NCI-H510A (cell line): ENCODE data around the gene HSBP1L1.

Source experiments
- DNase-seq: peaks from one replicate; lab custom pipeline; 2025; lab: John Stamatoyannopoulos, UW

The HSBP1L1 gene

GRCh38 chr18:79930020-79930642, 34.3 kb upstream of the HSBP1L1 start:
- no peak for DNase-seq

- DNase-seq: no peak
These were observed 33.0 kb upstream of the HSBP1L1 start for GRCh38 chr18:79931475-79931874.

GRCh38 chr18:79932907-79933306, 31.5 kb upstream of the HSBP1L1 start:
- no peak for DNase-seq

- DNase-seq: no peak
These were observed 30.7 kb upstream of the HSBP1L1 start for GRCh38 chr18:79933765-79934164.

- no peak for DNase-seq
These were observed 29.9 kb upstream of the HSBP1L1 start for GRCh38 chr18:79934311-79935097.

GRCh38 chr18:79935098-79935480, 29.4 kb upstream of the HSBP1L1 start:
- no peak for DNase-seq

- no peak for DNase-seq
These were observed 28.9 kb upstream of the HSBP1L1 start for GRCh38 chr18:79935499-79935898.

GRCh38 chr18:79935925-79936324, 28.5 kb upstream of the HSBP1L1 start:
- no peak for DNase-seq

GRCh38 chr18:79936641-79937040, 27.8 kb upstream of the HSBP1L1 start:
- DNase-seq: no peak

DNA sequence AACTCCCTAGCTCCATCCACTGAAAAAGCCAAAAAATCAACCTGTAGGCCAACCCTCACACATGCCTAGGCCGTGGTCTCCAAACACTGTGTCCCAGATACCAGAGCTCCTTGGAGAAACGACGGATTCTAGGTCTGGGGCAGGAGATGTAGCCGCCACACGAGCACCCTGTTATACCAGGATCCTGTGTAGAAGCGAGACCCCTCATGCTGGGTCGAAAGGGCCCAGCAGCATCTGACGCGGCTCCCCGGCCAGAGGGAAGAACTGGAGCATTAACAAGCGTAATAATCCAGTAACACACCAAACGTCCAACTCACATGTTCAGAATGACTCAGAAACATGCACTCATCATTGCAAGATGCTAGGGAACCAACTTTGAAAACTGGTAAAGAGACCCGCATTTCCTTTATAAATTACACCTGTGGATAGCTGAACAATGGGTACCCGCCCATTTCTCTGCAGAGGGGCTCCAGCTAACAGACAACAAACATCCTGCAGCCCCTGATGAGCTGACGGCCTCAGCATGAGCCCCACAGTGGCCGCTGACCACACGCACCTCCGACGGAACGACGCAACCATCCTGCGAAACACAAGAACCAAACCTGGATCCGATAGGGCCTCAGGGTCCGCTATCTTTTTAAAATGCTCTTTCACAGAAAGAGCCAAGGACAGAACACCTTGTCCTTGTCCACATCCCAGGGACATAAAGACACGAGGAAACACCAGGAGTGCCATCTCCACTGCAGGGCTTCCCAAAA, 27.2 kb upstream of the HSBP1L1 start:
- DNase-seq: no peak

GRCh38 chr18:79938196-79938595, 26.2 kb upstream of the HSBP1L1 start:
- no peak for DNase-seq

- no peak for DNase-seq
These were observed 25.3 kb upstream of the HSBP1L1 start for GRCh38 chr18:79939096-79939495.

- no peak for DNase-seq
These were observed 24.2 kb upstream of the HSBP1L1 start for GRCh38 chr18:79940126-79940813.

GRCh38 chr18:79940814-79941472, 23.5 kb upstream of the HSBP1L1 start:
- DNase-seq: no peak

- DNase-seq: no peak
These were observed 22.8 kb upstream of the HSBP1L1 start for GRCh38 chr18:79941473-79942119.

- no peak for DNase-seq
These were observed 22.2 kb upstream of the HSBP1L1 start for GRCh38 chr18:79942211-79942610.

DNA sequence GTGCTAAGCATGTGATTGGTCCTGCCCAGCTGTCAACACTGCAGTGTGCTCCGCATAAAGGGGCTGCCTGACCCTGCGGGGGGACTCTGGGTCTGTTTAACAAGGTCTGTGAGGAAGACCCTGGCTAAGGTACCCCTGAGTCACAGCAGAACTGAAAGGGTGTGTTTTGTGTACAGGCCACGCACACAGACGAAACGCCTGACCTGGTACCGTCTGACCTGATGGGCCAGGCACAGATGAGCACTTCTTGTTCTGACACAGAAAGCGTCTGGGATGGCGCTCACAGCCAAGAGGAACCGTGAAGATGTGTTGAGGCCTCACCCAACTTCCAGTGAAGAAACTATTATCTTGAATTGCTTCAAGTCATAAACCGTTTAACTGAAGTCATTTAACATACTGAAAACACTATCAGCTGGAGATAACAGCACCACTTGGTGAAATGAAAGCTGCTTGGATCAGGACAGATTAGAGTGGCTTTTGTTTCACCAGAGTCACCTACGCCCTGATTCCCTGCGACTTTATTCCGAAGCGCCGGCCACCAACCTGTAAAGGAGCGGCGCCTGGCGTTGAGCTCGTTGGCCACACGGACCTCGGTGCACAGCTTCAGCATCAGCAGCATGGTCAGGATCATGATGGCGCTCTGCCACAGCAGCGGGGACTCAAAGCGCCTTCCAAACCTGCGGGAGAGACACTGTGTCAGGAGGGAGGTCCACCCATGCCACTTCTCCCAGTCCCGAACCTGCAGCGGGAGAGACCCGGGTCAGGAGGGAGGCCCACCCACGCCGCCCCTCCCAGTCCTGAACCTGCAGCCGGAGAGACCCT, 21.4 kb upstream of the HSBP1L1 start:
- DNase-seq: no peak

- no peak for DNase-seq
These were observed 20.8 kb upstream of the HSBP1L1 start for GRCh38 chr18:79943608-79944125.

- no peak for DNase-seq
These were observed 20.2 kb upstream of the HSBP1L1 start for GRCh38 chr18:79944126-79944731.

- no peak for DNase-seq
These were observed 19.7 kb upstream of the HSBP1L1 start for GRCh38 chr18:79944746-79945117.
